Measurements from ENCODE around the gene RPP14. TPM values are rescaled to one million over a fixed set of nuclear protein-coding genes. Genes with fewer than 3 reads are reported as not detected.
"Not testable (repeated sequence)": the region's sequence is repeated elsewhere in the genome, so short reads cannot be mapped to it uniquely, and the experiment has no call there.

RPP14 gene
- total RNA-seq, 4 donors from 2014 or later = 9.2 to 25.1 (median 18.8) TPM

DNA sequence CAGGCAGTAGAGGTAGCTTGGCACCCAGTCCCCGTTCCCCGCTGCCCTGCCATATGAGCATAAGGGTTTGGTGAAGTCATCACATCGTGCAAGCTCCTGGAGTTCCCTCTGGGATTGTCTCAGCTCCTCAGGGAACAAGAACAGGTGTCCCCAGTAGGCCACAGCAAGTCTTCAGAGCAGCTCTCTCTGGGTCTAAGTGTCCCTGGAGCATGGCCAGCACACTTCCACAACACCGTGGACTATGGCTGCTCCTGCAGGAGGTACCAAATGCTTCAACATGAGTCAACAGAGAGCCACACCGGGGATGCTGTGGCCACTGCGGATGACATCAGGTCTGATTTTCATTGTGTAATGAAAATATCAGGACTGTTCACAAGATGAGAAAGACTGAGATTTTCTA, 45.3 kb upstream of the RPP14 start:
- H3K4me3 ChIP-seq = no peak overlapping the region
- in situ Hi-C loops (cut with MboI; ENCODE audit: low pct_ligation_motif_present in 1 of 4, low pct_unique_long_range_greater_than_20kb in 1 of 4, low sequenced_read_pairs in 3 of 4) = no loop called here
- WGBS, 2 donors (ENCODE audit: low coverage in 1 of 2) = 58 to 85% methylated on average over 3 to 6 of the region's 6 CpGs
- no peak for TF ChIP-seq POLR2AphosphoS5 (IDR thresholded peaks at IDR 0.05)
- TF ChIP-seq POLR2A (IDR thresholded peaks at IDR 0.05) = no peak
- no peak for TF ChIP-seq EP300 (IDR thresholded peaks at IDR 0.05; ENCODE audit: low read depth)
- no peak for TF ChIP-seq CTCF (IDR thresholded peaks at IDR 0.05)
- H3K4me1 ChIP-seq = no peaks in the 10 kb centered on the region
- no peaks in the 10 kb centered on the region for H3K27me3 ChIP-seq
- no peak for DNase-seq
- peaks cover 0 to 12% (median 6%) of the 10 kb centered on the region in 4 donors for H3K36me3 ChIP-seq
- intact Hi-C loops (cut with DNase I; ENCODE audit: low total_unique reads) = no loop called here
- H3K27ac ChIP-seq = no peak overlapping the region
- H3K9me3 ChIP-seq = no peaks in the 10 kb centered on the region

DNA sequence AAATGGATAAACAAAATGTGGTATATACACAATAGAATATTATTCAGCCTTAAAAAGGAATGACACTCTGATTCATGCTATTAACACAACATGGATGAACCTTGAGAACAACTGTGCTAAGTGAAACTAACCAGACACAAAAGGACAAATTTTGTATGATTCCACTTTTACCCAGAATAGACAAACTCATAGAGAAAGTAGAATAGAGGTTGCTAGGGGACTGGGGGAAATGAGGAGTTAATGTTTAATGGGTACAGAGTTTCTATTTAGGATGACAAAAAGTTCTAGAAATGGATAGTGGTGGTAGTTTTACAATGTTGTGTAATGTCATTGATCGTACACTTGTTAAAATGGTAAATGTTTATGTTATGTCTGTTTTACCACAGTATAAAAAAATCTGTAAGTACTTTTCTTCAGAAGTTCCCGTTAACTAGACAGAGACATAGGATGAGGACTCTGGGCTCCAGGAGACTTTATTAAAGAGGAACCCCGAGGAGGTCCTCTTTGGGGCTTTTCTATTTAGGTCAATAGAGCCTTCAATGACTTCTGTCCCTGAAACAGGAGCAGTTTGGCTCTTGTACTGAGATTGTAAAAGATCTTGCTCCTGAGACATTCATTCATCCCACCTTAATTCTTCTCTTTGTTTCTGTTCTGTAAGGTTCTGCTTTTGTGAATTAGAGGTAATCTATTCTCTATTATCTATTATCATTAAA, 43.9 kb upstream of the RPP14 start:
- H3K4me1 ChIP-seq = no peaks in the 10 kb centered on the region
- intact Hi-C loops (cut with DNase I; ENCODE audit: low total_unique reads) = no loop called here
- no peak for DNase-seq
- no peak overlapping the region for H3K4me3 ChIP-seq
- no peaks in the 10 kb centered on the region for H3K9me3 ChIP-seq
- no peak overlapping the region for H3K27ac ChIP-seq
- H3K27me3 ChIP-seq = no peaks in the 10 kb centered on the region
- 72 to 76% methylated on average over 2 to 3 of the region's 3 CpGs for WGBS, 2 donors (ENCODE audit: low coverage in 1 of 2)
- peaks cover 0 to 13% (median 4%) of the 10 kb centered on the region in 4 donors for H3K36me3 ChIP-seq
- in situ Hi-C loops (cut with MboI; ENCODE audit: low pct_ligation_motif_present in 1 of 4, low pct_unique_long_range_greater_than_20kb in 1 of 4, low sequenced_read_pairs in 3 of 4) = no loop called here
- TF ChIP-seq POLR2AphosphoS5 (IDR thresholded peaks at IDR 0.05) = no peak
- TF ChIP-seq CTCF (IDR thresholded peaks at IDR 0.05) = no peak
- TF ChIP-seq EP300 (IDR thresholded peaks at IDR 0.05; ENCODE audit: low read depth) = no peak
- no peak for TF ChIP-seq POLR2A (IDR thresholded peaks at IDR 0.05)

DNA sequence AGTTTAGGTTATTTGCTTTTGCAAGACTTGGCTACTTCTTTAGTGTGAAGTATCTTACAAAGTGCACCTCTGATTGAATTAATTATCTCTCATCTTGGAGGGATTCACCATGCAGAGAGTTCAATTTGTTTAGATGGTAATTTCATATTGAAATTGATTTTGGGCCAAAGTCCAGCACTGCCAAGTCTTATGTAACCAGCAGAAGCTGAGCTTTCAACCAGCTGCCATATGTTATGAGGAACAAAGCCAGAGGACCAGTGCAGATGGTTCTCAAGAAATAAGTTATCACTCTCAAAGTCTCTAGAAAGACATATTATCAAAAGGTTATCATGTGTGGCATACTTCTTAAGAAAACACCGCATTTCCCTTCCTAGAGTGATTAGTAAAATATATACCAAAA, 39.5 kb upstream of the RPP14 start:
- no peak overlapping the region for H3K27ac ChIP-seq
- H3K9me3 ChIP-seq = no peaks in the 10 kb centered on the region
- no peaks in the 10 kb centered on the region for H3K27me3 ChIP-seq
- DNase-seq = no peak
- H3K4me3 ChIP-seq = no peak overlapping the region
- intact Hi-C loops (cut with DNase I; ENCODE audit: low total_unique reads) = no loop called here
- TF ChIP-seq CTCF (IDR thresholded peaks at IDR 0.05) (no peak), POLR2AphosphoS5 (IDR thresholded peaks at IDR 0.05) (no peak), POLR2A (IDR thresholded peaks at IDR 0.05) (no peak), EP300 (IDR thresholded peaks at IDR 0.05; ENCODE audit: low read depth) (no peak)
- H3K36me3 ChIP-seq = peaks cover 0 to 16% (median 4%) of the 10 kb centered on the region in 4 donors
- 97 to 100% methylated on average over 1 of the region's 1 CpG for WGBS, 2 donors (ENCODE audit: low coverage in 1 of 2)
- in situ Hi-C loops (cut with MboI; ENCODE audit: low pct_ligation_motif_present in 1 of 4, low pct_unique_long_range_greater_than_20kb in 1 of 4, low sequenced_read_pairs in 3 of 4) = no loop called here
- H3K4me1 ChIP-seq = peaks cover 0 to under 1% (median 0%) of the 10 kb centered on the region in 4 donors

DNA sequence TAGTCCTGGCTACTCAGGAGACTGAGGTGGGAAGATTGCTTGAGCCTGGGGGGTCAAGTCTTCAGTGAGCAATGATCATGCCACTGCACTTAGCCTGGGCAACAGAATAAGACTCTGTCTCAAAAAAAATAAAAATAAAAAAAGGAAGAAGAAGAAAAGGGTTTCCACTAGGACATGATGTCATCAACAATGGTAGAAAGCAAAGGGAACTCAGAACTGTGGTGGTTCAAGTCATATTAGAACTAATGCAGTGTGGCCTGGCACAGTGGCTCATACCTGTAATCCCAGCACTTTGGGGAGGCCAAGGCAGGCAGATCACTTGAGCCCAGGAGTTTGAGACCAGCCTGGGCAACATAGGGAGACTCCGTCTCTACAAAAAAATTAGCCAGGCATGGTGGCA, 38.5 kb upstream of the RPP14 start:
- 94 to 100% methylated on average over 1 of the region's 1 CpG for WGBS, 2 donors (ENCODE audit: low coverage in 1 of 2)
- in situ Hi-C loops (cut with MboI; ENCODE audit: low pct_ligation_motif_present in 1 of 4, low pct_unique_long_range_greater_than_20kb in 1 of 4, low sequenced_read_pairs in 3 of 4); DNase-seq: not testable (repeated sequence)

More for the DNA sequence above, 38.5 kb upstream of the RPP14 start:
- Histone ChIP-seq H3K4me1 (peaks cover 0 to 10% (median 7%) of the 10 kb centered on the region in 4 donors), H3K36me3 (peaks cover 0 to 16% (median 4%) of the 10 kb centered on the region in 4 donors)
- H3K27me3 ChIP-seq; H3K9me3 ChIP-seq; H3K4me3 ChIP-seq; intact Hi-C loops (cut with DNase I; ENCODE audit: low total_unique reads); H3K27ac ChIP-seq: not testable (repeated sequence)
